HG03175 (cell line): ENCODE results near the gene XPO6.
"Not testable (repeated sequence)": the region's sequence is repeated elsewhere in the genome, so short reads cannot be mapped to it uniquely, and the experiment has no call there.

Experiments
- ATAC-seq: cut with Tn5 transposase; IDR thresholded peaks from one replicate; pipeline ENCODE4 v1.9.1; 2021; ENCODE audit warnings: mild to moderate bottlenecking, moderate library complexity; ENCODE audit not compliant: unreplicated experiment

The XPO6 gene

GRCh38 chr16:28118637-28119036, 93.1 kb downstream of the XPO6 start:
- ATAC-seq: no peak

DNA sequence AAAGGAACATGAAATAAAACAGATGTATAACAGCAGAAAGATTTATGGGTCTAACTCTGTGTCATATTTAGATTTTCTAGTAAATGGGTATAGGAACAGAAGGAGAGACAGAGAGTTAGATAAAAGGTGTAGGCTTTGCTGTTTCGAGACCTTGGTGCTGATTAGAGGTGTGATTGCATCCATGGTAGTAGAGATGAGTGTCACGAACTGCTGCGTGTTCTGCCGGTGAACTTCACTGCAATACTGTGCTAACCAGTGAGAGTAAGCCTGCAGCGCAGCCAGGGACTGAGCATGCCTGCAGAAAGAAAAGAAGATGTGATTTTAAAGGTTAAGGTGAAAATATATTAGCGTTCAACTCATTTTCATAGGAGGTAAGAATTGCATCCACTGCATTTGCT, 94.6 kb downstream of the XPO6 start:
- ATAC-seq: no peak

DNA sequence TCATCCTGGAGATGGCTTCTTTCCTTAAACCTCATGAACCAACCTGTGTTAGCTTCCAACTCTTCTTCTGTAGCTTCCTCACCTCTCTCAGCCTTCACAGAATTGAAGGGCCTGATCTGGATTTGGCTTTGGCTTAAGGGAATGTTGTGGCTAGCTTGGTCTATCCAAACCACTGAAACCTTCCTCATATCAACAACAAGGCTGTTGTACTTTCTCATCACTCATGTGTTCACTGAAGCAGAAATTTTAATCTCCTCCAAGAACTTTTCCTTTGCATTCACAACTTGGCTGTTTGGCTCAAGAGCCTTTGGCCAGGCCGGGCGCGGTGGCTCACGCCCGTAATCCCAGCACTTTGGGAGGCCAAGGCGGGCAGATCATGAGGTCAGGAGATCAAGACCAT, 95.9 kb downstream of the XPO6 start:
- not testable (repeated sequence) for ATAC-seq

- ATAC-seq: no peak
Measured at GRCh38 chr16:28112908-28113307, 98.9 kb downstream of the XPO6 start.

DNA sequence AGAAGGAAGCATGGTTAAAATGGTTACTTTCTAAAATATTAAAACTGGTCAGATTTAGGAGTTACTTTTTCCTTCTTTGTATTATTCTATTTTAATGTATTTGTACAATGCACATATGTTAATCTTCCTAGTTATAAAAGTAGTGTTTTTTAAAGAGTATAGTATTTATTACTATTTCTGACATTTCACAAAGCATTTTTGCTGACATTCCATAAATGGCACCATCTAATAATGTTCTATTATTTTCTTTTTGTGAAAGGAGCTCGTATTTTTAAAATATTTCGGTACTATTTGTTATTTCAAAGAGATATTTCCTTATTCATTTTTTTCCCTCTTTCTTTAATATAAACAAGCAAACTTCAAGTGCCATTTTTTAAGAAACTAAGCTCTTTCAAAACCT, 100.8 kb downstream of the XPO6 start:
- ATAC-seq: no peak

- ATAC-seq: no peak
Measured at GRCh38 chr16:28110479-28110878, 101.3 kb downstream of the XPO6 start.

- ATAC-seq: no peak
Measured at GRCh38 chr16:28110074-28110473, 101.7 kb downstream of the XPO6 start.

GRCh38 chr16:28108590-28109247, 103.0 kb downstream of the XPO6 start:
- ATAC-seq: no peak

DNA sequence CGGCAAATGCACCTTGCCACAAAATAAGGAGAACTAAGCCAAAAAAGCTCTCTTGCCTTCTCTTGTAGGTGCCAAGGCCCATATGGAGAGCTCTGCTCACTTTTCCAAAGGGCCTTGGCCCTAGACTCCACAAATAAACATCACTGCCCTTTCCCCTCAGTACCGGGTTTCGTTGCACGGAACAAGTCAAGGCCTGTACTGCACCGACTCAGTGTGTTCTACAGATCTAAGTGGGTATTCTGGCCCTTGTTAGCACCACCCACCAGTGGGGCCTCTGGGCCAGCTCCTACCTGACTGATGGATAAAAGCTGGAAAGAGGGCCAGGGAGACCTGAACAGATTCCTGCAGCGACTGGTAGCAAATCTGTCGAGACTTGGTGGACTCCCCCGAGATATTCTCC, 104.5 kb downstream of the XPO6 start:
- ATAC-seq: no peak

- ATAC-seq: no peak
Measured at GRCh38 chr16:28106467-28107215, 105.1 kb downstream of the XPO6 start.

GRCh38 chr16:28105954-28106353, 105.8 kb downstream of the XPO6 start:
- ATAC-seq: no peak

- no peak for ATAC-seq
Measured at GRCh38 chr16:28105297-28105696, 106.5 kb downstream of the XPO6 start.

- ATAC-seq: no peak
Measured at GRCh38 chr16:28104404-28104803, 107.4 kb downstream of the XPO6 start.

GRCh38 chr16:28103516-28104170, 108.1 kb downstream of the XPO6 start:
- ATAC-seq: no peak

GRCh38 chr16:28101533-28101890, 110.3 kb downstream of the XPO6 start:
- no peak for ATAC-seq

GRCh38 chr16:28100810-28101532, 110.8 kb downstream of the XPO6 start:
- no peak for ATAC-seq

GRCh38 chr16:28098959-28099945, 112.5 kb downstream of the XPO6 start:
- no peak for ATAC-seq

DNA sequence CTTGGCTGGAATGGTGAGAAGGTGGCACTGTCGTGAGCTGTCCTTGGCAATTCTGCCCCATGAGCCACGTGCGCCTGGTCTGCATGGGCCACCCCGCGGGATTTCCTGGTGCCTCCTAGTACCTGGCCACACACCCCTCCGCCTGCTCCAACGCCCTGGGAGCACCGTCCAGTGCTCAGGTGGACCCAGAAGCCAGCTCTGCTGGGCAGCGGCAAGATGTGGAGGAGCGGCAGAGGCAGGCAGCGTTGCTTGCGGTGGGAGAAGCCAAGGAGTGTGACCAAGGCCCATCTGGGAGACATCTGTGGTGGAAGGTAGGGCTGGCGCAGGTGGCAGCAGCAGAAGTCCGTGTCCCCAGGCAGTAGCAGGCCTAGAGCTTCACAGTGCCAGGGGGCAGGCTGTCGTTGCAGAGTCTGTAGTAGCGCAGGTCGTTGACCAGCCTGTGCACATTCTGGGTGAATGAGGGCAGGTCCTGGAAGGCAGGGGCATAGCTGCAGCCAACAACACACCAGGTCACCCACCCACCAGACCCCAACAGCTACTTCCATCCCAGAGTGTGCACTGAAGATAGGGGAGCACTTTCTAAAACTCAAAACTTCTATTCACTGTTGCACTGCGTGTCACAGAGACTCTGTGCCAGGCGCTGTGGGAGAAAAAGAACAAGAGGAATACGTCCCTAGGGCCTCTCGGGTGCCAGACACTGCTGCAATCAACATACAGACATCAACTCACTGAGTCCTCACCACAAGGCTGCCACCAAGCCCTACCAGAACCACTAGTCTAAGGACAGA, 113.4 kb downstream of the XPO6 start:
- ATAC-seq: no peak
